Naive B cell (primary cell): ENCODE results near the gene HBD. TPM values are rescaled to one million over a fixed set of nuclear protein-coding genes. Genes with fewer than 3 reads are reported as not detected.

ENCODE experiments used
- polyA plus RNA-seq, 6 donors: library from polyadenylated mRNA; unstranded; fragments of 300-500 nt; fragmentation: Illumina TruSeq; gene quantifications; one replicate each; pipeline ENCODE4 v1.2.3, GENCODE V29; 2021; ENCODE audit warnings: low read depth in 6 of 6

The HBD gene
- polyA plus RNA-seq, 6 donors from 2014 or later: 1.8 TPM; not detected in 5

Other genes starting within 250 kb of the HBD start
- not detected for gene OR51L1, start 239.6 kb downstream of the HBD start, polyA plus RNA-seq
- not detected for gene OR52J3, start 188.0 kb downstream of the HBD start, polyA plus RNA-seq
- not detected for gene OR52E2, start 174.9 kb downstream of the HBD start, polyA plus RNA-seq
- gene OR52E1, start 164.9 kb downstream of the HBD start, polyA plus RNA-seq: not detected
- not detected for gene OR52A5, start 96.1 kb downstream of the HBD start, polyA plus RNA-seq
- gene OR52A1, start 79.7 kb downstream of the HBD start, polyA plus RNA-seq: not detected
- not detected for gene OR51V1, start 33.8 kb downstream of the HBD start, polyA plus RNA-seq
- 1,000 to 10,000 TPM in 3 of 6 donors, 100 to 1,000 TPM in 3; 325 to 1,251 (median 765) TPM for gene HBB, start 7.4 kb downstream of the HBD start, polyA plus RNA-seq
- under 1 TPM in 1 of 6 donors, not detected in 5; 0.53 TPM for gene HBG1, start 15.4 kb upstream of the HBD start, polyA plus RNA-seq
- 1 to 10 TPM in 1 of 6 donors, under 1 TPM in 1, not detected in 4; 0.75 to 2.9 TPM for gene HBG2, start 20.3 kb upstream of the HBD start, polyA plus RNA-seq
- not detected for gene HBE1, start 35.5 kb upstream of the HBD start, polyA plus RNA-seq
- not detected for gene OR51B4, start 67.5 kb upstream of the HBD start, polyA plus RNA-seq
- not detected for gene OR51B2, start 89.8 kb upstream of the HBD start, polyA plus RNA-seq
- not detected for gene OR51B5, start 109.0 kb upstream of the HBD start, polyA plus RNA-seq
- gene OR51B6, start 117.0 kb upstream of the HBD start, polyA plus RNA-seq: not detected
- gene OR51M1, start 149.3 kb upstream of the HBD start, polyA plus RNA-seq: not detected
- gene OR51Q1, start 187.6 kb upstream of the HBD start, polyA plus RNA-seq: not detected
- not detected for gene OR51I1, start 207.0 kb upstream of the HBD start, polyA plus RNA-seq
- gene OR51I2, start 214.8 kb upstream of the HBD start, polyA plus RNA-seq: not detected